Keratinocyte (primary cell): ENCODE data around the gene MUC6. TPM values are rescaled to one million over a fixed set of nuclear protein-coding genes. Genes with fewer than 3 reads are reported as not detected.

Experiments used
- DNase-seq: peaks from one replicate; pipeline ENCODE4 v3.0.0-alpha.2; 2011; ENCODE audit warnings: low read depth, missing footprints, low spot score
- FAIRE-seq: peaks from 2 replicates; lab custom pipeline; 2011; peaks lifted over from hg19 to GRCh38; lab: Jason Lieb, UNC
- H2AFZ ChIP-seq: 2 replicates; pipeline ENCODE4 v1.6.0; 2012; ENCODE audit warnings: low read length, control low read depth, inconsistent platforms; ENCODE audit not compliant: control insufficient read depth
- H3K27ac ChIP-seq: 2 replicates; pipeline ENCODE4 v1.5.1; 2011; ENCODE audit warnings: low read length; ENCODE audit not compliant: control insufficient read depth, insufficient read depth
- H3K27me3 ChIP-seq: 3 replicates; pipeline ENCODE4 v1.6.0; 2011; ENCODE audit warnings: low read length; ENCODE audit not compliant: control insufficient read depth, insufficient read depth; ENCODE audit errors: extremely low read depth
- H3K36me3 ChIP-seq, 2 experiments: 2 replicates in 1 of 2; 3 replicates in 1 of 2; pipeline ENCODE4 v1.5.1; 2011; ENCODE audit warnings: low read length in 2 of 2, mild to moderate bottlenecking in 1 of 2; ENCODE audit not compliant: control insufficient read depth in 2 of 2, insufficient read depth in 2 of 2; ENCODE audit errors: extremely low read depth in 1 of 2
- H3K4me1 ChIP-seq: 3 replicates; pipeline ENCODE4 v1.5.1; 2011; ENCODE audit warnings: low read length; ENCODE audit not compliant: control insufficient read depth, insufficient read depth; ENCODE audit errors: extremely low read depth
- H3K4me2 ChIP-seq: 3 replicates; pipeline ENCODE4 v1.6.0; 2011; ENCODE audit warnings: low read depth, low read length; ENCODE audit not compliant: control insufficient read depth, insufficient read depth; ENCODE audit errors: extremely low read depth
- H3K4me3 ChIP-seq, 3 experiments: fragments of 200-600 bp in 1 of 3; sonication (generic) in 1 of 3; 2 replicates in 2 of 3; 3 replicates in 1 of 3; pipeline ENCODE4 v1.5.1; 2011 to 2016; ENCODE audit warnings: low read length in 3 of 3, mild to moderate bottlenecking in 3 of 3, control low read depth in 2 of 3, inconsistent platforms in 1 of 3, low read depth in 1 of 3, mixed read lengths in 1 of 3, mixed run types in 1 of 3, moderate library complexity in 1 of 3; ENCODE audit not compliant: control insufficient read depth in 2 of 3, insufficient read depth in 2 of 3; ENCODE audit errors: extremely low read depth in 1 of 3
- H3K79me2 ChIP-seq: 2 replicates; pipeline ENCODE4 v1.6.0; 2012; ENCODE audit warnings: low read length; ENCODE audit not compliant: control insufficient read depth, insufficient read depth
- H3K9ac ChIP-seq: 3 replicates; pipeline ENCODE4 v1.6.0; 2011; ENCODE audit warnings: low read length; ENCODE audit not compliant: control insufficient read depth, insufficient read depth; ENCODE audit errors: extremely low read depth
- H3K9me1 ChIP-seq: 3 replicates; pipeline ENCODE4 v1.6.0; 2011; ENCODE audit warnings: low read length; ENCODE audit not compliant: control insufficient read depth, insufficient read depth; ENCODE audit errors: extremely low read depth
- H3K9me3 ChIP-seq: 2 replicates; pipeline ENCODE4 v1.5.1; 2012; ENCODE audit warnings: low read depth, low read length; ENCODE audit not compliant: control insufficient read depth
- H4K20me1 ChIP-seq: 3 replicates; pipeline ENCODE4 v1.6.0; 2011; ENCODE audit warnings: low read length; ENCODE audit not compliant: control insufficient read depth, insufficient read depth; ENCODE audit errors: extremely low read depth
- EZH2 ChIP-seq: IDR thresholded peaks from one replicate; pipeline ENCODE4 v1.6.1; 2012; ENCODE audit warnings: inconsistent platforms, mild to moderate bottlenecking, low read length, moderate library complexity
- dilution Hi-C: fragments of 300-500 bp; cut with MboI; formaldehyde crosslinking; loops from one replicate; pipeline ENCODE4 v1.7.0; 2020; ENCODE audit warnings: low sequenced_read_pairs; ENCODE audit not compliant: extremely low pct_ligation_motif_present
- polyA plus RNA-seq, 5 experiments: library from polyadenylated mRNA; depleted of rRNA in 3 of 5; stranded (reverse) in 3 of 5; stranded (forward) in 1 of 5; unstranded in 1 of 5; fragments of >200 nt; gene quantifications; 1 replicate in 1 of 5; 2 replicates in 3 of 5; 3 replicates in 1 of 5; pipeline versions ENCODE4 v1.2.1 to v1.2.3, GENCODE V29; 2011 to 2012; ENCODE audit warnings: missing spikeins in 2 of 5, low read depth in 1 of 5, low replicate concordance in 1 of 5
- TF ChIP-seq, protein P1 (sequence below), 3 experiments: IDR thresholded peaks in 1 of 3; conservative IDR thresholded peaks in 1 of 3; optimal IDR thresholded peaks in 1 of 3; 2 replicates in 2 of 3; 3 replicates in 1 of 3; pipeline versions ENCODE3 to v1.5.1; 2011; ENCODE audit warnings: low read length in 3 of 3, mild to moderate bottlenecking in 3 of 3, moderate library complexity in 2 of 3, control low read depth in 1 of 3, inconsistent platforms in 1 of 3; ENCODE audit not compliant: insufficient read depth in 2 of 3; ENCODE audit errors: extremely low read depth in 1 of 3

Gene MUC6
- polyA plus RNA-seq, 1 donor (not counting 4 experiments of a cell fraction or from before 2014, with no cell fraction given): not detected

GRCh38 chr11:1041471-1041870, 5.0 kb upstream of the MUC6 start:
- TF ChIP-seq EZH2: no peak
- TF ChIP-seq, protein P1, sequence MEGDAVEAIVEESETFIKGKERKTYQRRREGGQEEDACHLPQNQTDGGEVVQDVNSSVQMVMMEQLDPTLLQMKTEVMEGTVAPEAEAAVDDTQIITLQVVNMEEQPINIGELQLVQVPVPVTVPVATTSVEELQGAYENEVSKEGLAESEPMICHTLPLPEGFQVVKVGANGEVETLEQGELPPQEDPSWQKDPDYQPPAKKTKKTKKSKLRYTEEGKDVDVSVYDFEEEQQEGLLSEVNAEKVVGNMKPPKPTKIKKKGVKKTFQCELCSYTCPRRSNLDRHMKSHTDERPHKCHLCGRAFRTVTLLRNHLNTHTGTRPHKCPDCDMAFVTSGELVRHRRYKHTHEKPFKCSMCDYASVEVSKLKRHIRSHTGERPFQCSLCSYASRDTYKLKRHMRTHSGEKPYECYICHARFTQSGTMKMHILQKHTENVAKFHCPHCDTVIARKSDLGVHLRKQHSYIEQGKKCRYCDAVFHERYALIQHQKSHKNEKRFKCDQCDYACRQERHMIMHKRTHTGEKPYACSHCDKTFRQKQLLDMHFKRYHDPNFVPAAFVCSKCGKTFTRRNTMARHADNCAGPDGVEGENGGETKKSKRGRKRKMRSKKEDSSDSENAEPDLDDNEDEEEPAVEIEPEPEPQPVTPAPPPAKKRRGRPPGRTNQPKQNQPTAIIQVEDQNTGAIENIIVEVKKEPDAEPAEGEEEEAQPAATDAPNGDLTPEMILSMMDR (optimal IDR thresholded peaks at IDR 0.05 in 1 of 3, IDR thresholded peaks at IDR 0.05 in 1 of 3, conservative IDR thresholded peaks at IDR 0.05 in 1 of 3; ENCODE audit: extremely low read depth in 1 of 3, insufficient read depth in 2 of 3, low read length in 3 of 3): no peak
- no peak overlapping the region for H3K4me3 ChIP-seq
- dilution Hi-C loops: no loop called here

GRCh38 chr11:1041149-1041467, 4.6 kb upstream of the MUC6 start:
- H3K36me3 ChIP-seq: no peaks in the 10 kb centered on the region
- dilution Hi-C loops: no loop called here
- no peaks in the 10 kb centered on the region for H3K79me2 ChIP-seq
- TF ChIP-seq, protein P1 (optimal IDR thresholded peaks at IDR 0.05 in 1 of 3, IDR thresholded peaks at IDR 0.05 in 1 of 3, conservative IDR thresholded peaks at IDR 0.05 in 1 of 3; ENCODE audit: extremely low read depth in 1 of 3, insufficient read depth in 2 of 3, low read length in 3 of 3): no peak
- no peak for TF ChIP-seq EZH2
- H3K4me2 ChIP-seq: no peak overlapping the region
- no peaks in the 10 kb centered on the region for H3K9me3 ChIP-seq
- no peak overlapping the region for H2AFZ ChIP-seq
- no peaks in the 10 kb centered on the region for H3K9me1 ChIP-seq
- FAIRE-seq: no peak
- H3K27ac ChIP-seq: no peak overlapping the region
- peaks cover 18% of the 10 kb centered on the region for H3K27me3 ChIP-seq
- DNase-seq: no peak
- no peaks in the 10 kb centered on the region for H3K4me1 ChIP-seq
- H3K9ac ChIP-seq: no peak overlapping the region
- no peaks in the 10 kb centered on the region for H4K20me1 ChIP-seq
- H3K4me3 ChIP-seq: no peak overlapping the region

More at GRCh38 chr11:1041471-1041870, 5.0 kb upstream of the MUC6 start:
- H3K4me1 ChIP-seq: no peaks in the 10 kb centered on the region
- DNase-seq (no peak), FAIRE-seq (no peak)
- no peaks in the 10 kb centered on the region for H4K20me1 ChIP-seq
- H3K9me1 ChIP-seq: no peaks in the 10 kb centered on the region
- H3K27ac ChIP-seq: no peak overlapping the region
- H3K79me2 ChIP-seq: no peaks in the 10 kb centered on the region
- H3K9ac ChIP-seq: no peak overlapping the region
- no peaks in the 10 kb centered on the region for H3K36me3 ChIP-seq
- H3K27me3 ChIP-seq: peaks cover 16% of the 10 kb centered on the region
- H3K9me3 ChIP-seq: no peaks in the 10 kb centered on the region
- no peak overlapping the region for H3K4me2 ChIP-seq
- no peak overlapping the region for H2AFZ ChIP-seq
